Measurements from ENCODE around the gene TADA2A.
"Not testable (repeated sequence)": the region's sequence is repeated elsewhere in the genome, so short reads cannot be mapped to it uniquely, and the experiment has no call there.

Gene TADA2A

GRCh38 chr17:37399265-37399803 is 7.4 kb upstream of the TADA2A start:
- H3K9me3 ChIP-seq (ENCODE audit: control insufficient read depth in 5 of 5, low read length in 5 of 5): no peaks in the 10 kb centered on the region
- H3K9ac ChIP-seq (ENCODE audit: low read length in 5 of 5): no peak overlapping the region
- no peak overlapping the region for H3K27ac ChIP-seq (ENCODE audit: low read depth, low read length)
- peaks cover 0 to 3% (median 0%) of the 10 kb centered on the region in 5 donors for H3K4me1 ChIP-seq (ENCODE audit: control insufficient read depth in 5 of 5, insufficient read depth in 5 of 5, low read length in 5 of 5)
- no peaks in the 10 kb centered on the region for H3K27me3 ChIP-seq (ENCODE audit: control insufficient read depth in 5 of 5, insufficient read depth in 4 of 5, low read length in 5 of 5)
- no peak overlapping the region for H3K4me3 ChIP-seq (ENCODE audit: low read depth in 1 of 5, low read length in 5 of 5)
- no peaks in the 10 kb centered on the region for H3K36me3 ChIP-seq (ENCODE audit: control insufficient read depth in 5 of 5, insufficient read depth in 5 of 5, low read length in 5 of 5)

GRCh38 chr17:37400505-37400904 is 6.2 kb upstream of the TADA2A start:
- H3K36me3 ChIP-seq (ENCODE audit: control insufficient read depth in 5 of 5, insufficient read depth in 5 of 5, low read length in 5 of 5): no peaks in the 10 kb centered on the region
- no peak overlapping the region for H3K9ac ChIP-seq (ENCODE audit: low read length in 5 of 5)
- peaks cover 0 to 11% (median 5%) of the 10 kb centered on the region in 5 donors for H3K4me1 ChIP-seq (ENCODE audit: control insufficient read depth in 5 of 5, insufficient read depth in 5 of 5, low read length in 5 of 5)
- H3K4me3 ChIP-seq (ENCODE audit: low read depth in 1 of 5, low read length in 5 of 5): no peak overlapping the region
- H3K27me3 ChIP-seq (ENCODE audit: control insufficient read depth in 5 of 5, insufficient read depth in 4 of 5, low read length in 5 of 5): no peaks in the 10 kb centered on the region
- no peaks in the 10 kb centered on the region for H3K9me3 ChIP-seq (ENCODE audit: control insufficient read depth in 5 of 5, low read length in 5 of 5)
- no peak overlapping the region for H3K27ac ChIP-seq (ENCODE audit: low read depth, low read length)

GRCh38 chr17:37405522-37405921 is 1.2 kb upstream of the TADA2A start:
- peaks cover 0 to 22% (median 20%) of the 10 kb centered on the region in 5 donors for H3K4me1 ChIP-seq (ENCODE audit: control insufficient read depth in 5 of 5, insufficient read depth in 5 of 5, low read length in 5 of 5)
- H3K9me3 ChIP-seq (ENCODE audit: control insufficient read depth in 5 of 5, low read length in 5 of 5); H3K36me3 ChIP-seq (ENCODE audit: control insufficient read depth in 5 of 5, insufficient read depth in 5 of 5, low read length in 5 of 5); H3K27ac ChIP-seq (ENCODE audit: low read depth, low read length); H3K27me3 ChIP-seq (ENCODE audit: control insufficient read depth in 5 of 5, insufficient read depth in 4 of 5, low read length in 5 of 5): not testable (repeated sequence)
- peak overlapping the region in 2 of 5 donors; percentile 74 to 90 for H3K4me3 ChIP-seq (ENCODE audit: low read depth in 1 of 5, low read length in 5 of 5)
- peak overlapping the region in 2 of 5 donors; percentile 4 to 24 for H3K9ac ChIP-seq (ENCODE audit: low read length in 5 of 5)

GRCh38 chr17:37405955-37406634 is 591 bp upstream of the TADA2A start:
- Histone ChIP-seq H3K9ac (ENCODE audit: low read length in 5 of 5) (peak overlapping the region; percentile 67 to 91 (median 87)), H3K4me3 (ENCODE audit: low read depth in 1 of 5, low read length in 5 of 5) (peak overlapping the region; percentile 70 to 90 (median 85)), H3K9me3 (ENCODE audit: control insufficient read depth in 5 of 5, low read length in 5 of 5) (no peaks in the 10 kb centered on the region), H3K27ac (ENCODE audit: low read depth, low read length) (peak overlapping the region; percentile 79), H3K4me1 (ENCODE audit: control insufficient read depth in 5 of 5, insufficient read depth in 5 of 5, low read length in 5 of 5) (peaks cover 0 to 22% (median 20%) of the 10 kb centered on the region in 5 donors), H3K27me3 (ENCODE audit: control insufficient read depth in 5 of 5, insufficient read depth in 4 of 5, low read length in 5 of 5) (no peaks in the 10 kb centered on the region), H3K36me3 (ENCODE audit: control insufficient read depth in 5 of 5, insufficient read depth in 5 of 5, low read length in 5 of 5) (peaks cover 0 to 6% (median under 1%) of the 10 kb centered on the region in 5 donors)

GRCh38 chr17:37408145-37408479 is 1.4 kb downstream of the TADA2A start:
- H3K27me3 ChIP-seq (ENCODE audit: control insufficient read depth in 5 of 5, insufficient read depth in 4 of 5, low read length in 5 of 5); H3K9ac ChIP-seq (ENCODE audit: low read length in 5 of 5); H3K9me3 ChIP-seq (ENCODE audit: control insufficient read depth in 5 of 5, low read length in 5 of 5): not testable (repeated sequence)
- peaks cover 3 to 17% (median 10%) of the 10 kb centered on the region in 5 donors for H3K36me3 ChIP-seq (ENCODE audit: control insufficient read depth in 5 of 5, insufficient read depth in 5 of 5, low read length in 5 of 5)
- peak overlapping the region; percentile 93 for H3K27ac ChIP-seq (ENCODE audit: low read depth, low read length)
- H3K4me3 ChIP-seq (ENCODE audit: low read depth in 1 of 5, low read length in 5 of 5): peak overlapping the region in 1 of 5 donors; percentile 93
- peaks cover 0 to 22% (median 20%) of the 10 kb centered on the region in 5 donors for H3K4me1 ChIP-seq (ENCODE audit: control insufficient read depth in 5 of 5, insufficient read depth in 5 of 5, low read length in 5 of 5)

GRCh38 chr17:37410357-37410756 is 3.7 kb downstream of the TADA2A start:
- H3K27me3 ChIP-seq (ENCODE audit: control insufficient read depth in 5 of 5, insufficient read depth in 4 of 5, low read length in 5 of 5): no peaks in the 10 kb centered on the region
- H3K4me1 ChIP-seq (ENCODE audit: control insufficient read depth in 5 of 5, insufficient read depth in 5 of 5, low read length in 5 of 5): peaks cover 0 to 19% (median 14%) of the 10 kb centered on the region in 5 donors
- H3K27ac ChIP-seq (ENCODE audit: low read depth, low read length): peak overlapping the region; percentile 65
- no peak overlapping the region for H3K4me3 ChIP-seq (ENCODE audit: low read depth in 1 of 5, low read length in 5 of 5)
- H3K9ac ChIP-seq (ENCODE audit: low read length in 5 of 5): no peak overlapping the region
- no peaks in the 10 kb centered on the region for H3K9me3 ChIP-seq (ENCODE audit: control insufficient read depth in 5 of 5, low read length in 5 of 5)
- H3K36me3 ChIP-seq (ENCODE audit: control insufficient read depth in 5 of 5, insufficient read depth in 5 of 5, low read length in 5 of 5): peaks cover 7 to 33% (median 21%) of the 10 kb centered on the region in 5 donors

- Histone ChIP-seq H3K9ac (ENCODE audit: low read length in 5 of 5) (no peak overlapping the region), H3K36me3 (ENCODE audit: control insufficient read depth in 5 of 5, insufficient read depth in 5 of 5, low read length in 5 of 5) (peaks cover 7 to 39% (median 24%) of the 10 kb centered on the region in 5 donors), H3K27ac (ENCODE audit: low read depth, low read length) (no peak overlapping the region), H3K4me1 (ENCODE audit: control insufficient read depth in 5 of 5, insufficient read depth in 5 of 5, low read length in 5 of 5) (no peaks in the 10 kb centered on the region), H3K27me3 (ENCODE audit: control insufficient read depth in 5 of 5, insufficient read depth in 4 of 5, low read length in 5 of 5) (no peaks in the 10 kb centered on the region), H3K4me3 (ENCODE audit: low read depth in 1 of 5, low read length in 5 of 5) (no peak overlapping the region), H3K9me3 (ENCODE audit: control insufficient read depth in 5 of 5, low read length in 5 of 5) (no peaks in the 10 kb centered on the region)
These were observed 7.3 kb downstream of the TADA2A start for GRCh38 chr17:37413875-37414519.

- H3K36me3 ChIP-seq (ENCODE audit: control insufficient read depth in 5 of 5, insufficient read depth in 5 of 5, low read length in 5 of 5): peaks cover 4 to 42% (median 22%) of the 10 kb centered on the region in 5 donors
- no peak overlapping the region for H3K27ac ChIP-seq (ENCODE audit: low read depth, low read length)
- no peaks in the 10 kb centered on the region for H3K4me1 ChIP-seq (ENCODE audit: control insufficient read depth in 5 of 5, insufficient read depth in 5 of 5, low read length in 5 of 5)
- H3K9me3 ChIP-seq (ENCODE audit: control insufficient read depth in 5 of 5, low read length in 5 of 5): no peaks in the 10 kb centered on the region
- no peak overlapping the region for H3K9ac ChIP-seq (ENCODE audit: low read length in 5 of 5)
- no peak overlapping the region for H3K4me3 ChIP-seq (ENCODE audit: low read depth in 1 of 5, low read length in 5 of 5)
- H3K27me3 ChIP-seq (ENCODE audit: control insufficient read depth in 5 of 5, insufficient read depth in 4 of 5, low read length in 5 of 5): no peaks in the 10 kb centered on the region
These were observed 11.2 kb downstream of the TADA2A start for GRCh38 chr17:37417852-37418251.

GRCh38 chr17:37422971-37423625 is 16.4 kb downstream of the TADA2A start:
- no peak overlapping the region for H3K27ac ChIP-seq (ENCODE audit: low read depth, low read length)
- no peak overlapping the region for H3K9ac ChIP-seq (ENCODE audit: low read length in 5 of 5)
- no peaks in the 10 kb centered on the region for H3K4me1 ChIP-seq (ENCODE audit: control insufficient read depth in 5 of 5, insufficient read depth in 5 of 5, low read length in 5 of 5)
- H3K27me3 ChIP-seq (ENCODE audit: control insufficient read depth in 5 of 5, insufficient read depth in 4 of 5, low read length in 5 of 5): no peaks in the 10 kb centered on the region
- no peak overlapping the region for H3K4me3 ChIP-seq (ENCODE audit: low read depth in 1 of 5, low read length in 5 of 5)
- no peaks in the 10 kb centered on the region for H3K9me3 ChIP-seq (ENCODE audit: control insufficient read depth in 5 of 5, low read length in 5 of 5)
- peaks cover 13 to 68% (median 40%) of the 10 kb centered on the region in 5 donors for H3K36me3 ChIP-seq (ENCODE audit: control insufficient read depth in 5 of 5, insufficient read depth in 5 of 5, low read length in 5 of 5)

- Histone ChIP-seq H3K27me3 (ENCODE audit: control insufficient read depth in 5 of 5, insufficient read depth in 4 of 5, low read length in 5 of 5) (no peaks in the 10 kb centered on the region), H3K36me3 (ENCODE audit: control insufficient read depth in 5 of 5, insufficient read depth in 5 of 5, low read length in 5 of 5) (peaks cover 16 to 78% (median 36%) of the 10 kb centered on the region in 5 donors)
These were observed 18.6 kb downstream of the TADA2A start for GRCh38 chr17:37425268-37425667.

More at GRCh38 chr17:37425268-37425667, 18.6 kb downstream of the TADA2A start:
- H3K4me3 ChIP-seq (ENCODE audit: low read depth in 1 of 5, low read length in 5 of 5): no peak overlapping the region
- no peak overlapping the region for H3K27ac ChIP-seq (ENCODE audit: low read depth, low read length)
- no peaks in the 10 kb centered on the region for H3K9me3 ChIP-seq (ENCODE audit: control insufficient read depth in 5 of 5, low read length in 5 of 5)
- H3K9ac ChIP-seq (ENCODE audit: low read length in 5 of 5): no peak overlapping the region
- H3K4me1 ChIP-seq (ENCODE audit: control insufficient read depth in 5 of 5, insufficient read depth in 5 of 5, low read length in 5 of 5): no peaks in the 10 kb centered on the region
